ENCODE data around the gene CDK15.
"Not testable (repeated sequence)": the region's sequence is repeated elsewhere in the genome, so short reads cannot be mapped to it uniquely, and the experiment has no call there.

CDK15 gene

DNA sequence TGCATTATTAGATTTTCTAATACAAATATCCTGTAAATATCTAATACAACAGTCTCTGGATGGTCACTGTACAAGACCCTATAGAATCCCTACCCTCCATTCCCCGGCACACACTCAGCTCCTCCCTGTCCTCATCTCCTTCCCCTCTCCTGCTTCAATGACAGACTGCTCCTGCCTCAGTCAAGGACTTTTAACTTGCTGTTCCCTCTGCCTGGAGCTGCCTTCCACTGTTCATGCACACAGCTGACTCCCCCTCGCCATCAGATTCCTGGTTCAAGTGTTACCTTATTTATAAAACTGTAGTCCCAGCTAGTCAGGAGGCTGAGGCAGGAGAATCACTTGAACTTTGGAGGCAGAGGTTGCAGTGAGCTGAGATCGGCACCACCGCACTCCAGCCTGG lies 3.3 kb downstream of the CDK15 start:
- TF ChIP-seq, protein P1, sequence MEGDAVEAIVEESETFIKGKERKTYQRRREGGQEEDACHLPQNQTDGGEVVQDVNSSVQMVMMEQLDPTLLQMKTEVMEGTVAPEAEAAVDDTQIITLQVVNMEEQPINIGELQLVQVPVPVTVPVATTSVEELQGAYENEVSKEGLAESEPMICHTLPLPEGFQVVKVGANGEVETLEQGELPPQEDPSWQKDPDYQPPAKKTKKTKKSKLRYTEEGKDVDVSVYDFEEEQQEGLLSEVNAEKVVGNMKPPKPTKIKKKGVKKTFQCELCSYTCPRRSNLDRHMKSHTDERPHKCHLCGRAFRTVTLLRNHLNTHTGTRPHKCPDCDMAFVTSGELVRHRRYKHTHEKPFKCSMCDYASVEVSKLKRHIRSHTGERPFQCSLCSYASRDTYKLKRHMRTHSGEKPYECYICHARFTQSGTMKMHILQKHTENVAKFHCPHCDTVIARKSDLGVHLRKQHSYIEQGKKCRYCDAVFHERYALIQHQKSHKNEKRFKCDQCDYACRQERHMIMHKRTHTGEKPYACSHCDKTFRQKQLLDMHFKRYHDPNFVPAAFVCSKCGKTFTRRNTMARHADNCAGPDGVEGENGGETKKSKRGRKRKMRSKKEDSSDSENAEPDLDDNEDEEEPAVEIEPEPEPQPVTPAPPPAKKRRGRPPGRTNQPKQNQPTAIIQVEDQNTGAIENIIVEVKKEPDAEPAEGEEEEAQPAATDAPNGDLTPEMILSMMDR (IDR thresholded peaks at IDR 0.05; ENCODE audit: control insufficient read depth, extremely low read depth, insufficient read depth), result no peak
- H3K4me3 ChIP-seq (ENCODE audit: low read depth, low read length), result no peak overlapping the region

DNA sequence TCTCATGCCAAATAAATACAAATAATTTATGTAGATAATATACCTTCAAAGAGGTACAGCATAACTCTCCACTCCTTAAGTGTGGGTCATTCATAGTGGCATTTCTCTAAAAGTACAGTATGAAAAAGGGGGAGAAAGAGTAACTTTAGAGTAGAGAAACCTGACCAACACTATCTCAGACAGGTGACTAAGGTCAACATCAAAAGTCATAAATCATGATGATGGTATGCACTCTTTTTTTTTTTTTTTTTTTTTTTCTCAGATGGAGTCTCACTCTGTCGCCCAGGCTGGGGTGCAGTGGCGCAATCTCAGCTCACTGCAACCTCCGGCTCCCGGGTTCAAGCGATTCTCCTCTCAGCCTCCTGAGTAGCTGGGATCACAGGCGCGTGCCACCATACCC lies 4.3 kb downstream of the CDK15 start:
- not testable (repeated sequence) for DNase-seq (ENCODE audit: low read depth); H3K4me3 ChIP-seq (ENCODE audit: low read depth, low read length)

More for the DNA sequence above, 3.3 kb downstream of the CDK15 start:
- DNase-seq (ENCODE audit: low read depth), result no peak

DNA sequence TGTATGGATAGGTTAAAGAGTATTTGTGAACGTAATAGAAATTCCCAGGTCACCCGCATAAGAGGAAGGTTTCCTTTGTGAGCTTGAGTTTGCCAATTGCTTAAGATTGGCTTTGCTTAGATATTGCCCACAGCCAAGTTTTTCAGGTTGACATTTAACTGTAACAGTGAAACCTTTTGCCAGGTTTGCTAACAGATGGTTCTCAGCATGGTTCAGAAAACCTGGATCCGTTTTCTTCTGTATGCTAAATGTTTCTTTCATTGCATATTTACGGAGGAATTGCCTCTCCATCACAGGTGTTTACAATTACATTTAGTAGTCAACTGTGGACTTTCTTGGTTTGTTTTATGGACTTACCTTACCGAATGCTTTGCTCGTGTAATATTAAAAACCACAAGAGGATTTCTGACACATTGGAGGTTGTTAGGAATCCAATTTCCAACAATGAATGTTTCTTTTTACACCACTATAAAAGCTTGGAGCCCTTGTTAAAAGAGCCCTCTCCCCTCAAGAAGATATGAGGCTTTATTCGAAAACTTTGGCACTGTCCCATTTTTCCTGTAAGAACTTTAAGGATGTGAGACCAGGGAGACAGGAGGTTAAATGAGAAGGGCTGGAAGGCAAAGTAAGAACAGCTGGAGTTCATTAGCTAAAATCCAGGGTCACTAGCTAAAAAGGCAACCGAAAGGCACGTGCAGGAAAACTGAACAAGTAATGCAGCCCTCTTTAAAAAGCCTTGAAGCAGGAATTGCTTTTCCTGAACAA lies 7.8 kb downstream of the CDK15 start:
- no peak overlapping the region for H3K4me3 ChIP-seq (ENCODE audit: low read depth, low read length)
- DNase-seq (ENCODE audit: low read depth), result no peak
- TF ChIP-seq, protein P1 (IDR thresholded peaks at IDR 0.05; ENCODE audit: control insufficient read depth, extremely low read depth, insufficient read depth), result no peak

DNA sequence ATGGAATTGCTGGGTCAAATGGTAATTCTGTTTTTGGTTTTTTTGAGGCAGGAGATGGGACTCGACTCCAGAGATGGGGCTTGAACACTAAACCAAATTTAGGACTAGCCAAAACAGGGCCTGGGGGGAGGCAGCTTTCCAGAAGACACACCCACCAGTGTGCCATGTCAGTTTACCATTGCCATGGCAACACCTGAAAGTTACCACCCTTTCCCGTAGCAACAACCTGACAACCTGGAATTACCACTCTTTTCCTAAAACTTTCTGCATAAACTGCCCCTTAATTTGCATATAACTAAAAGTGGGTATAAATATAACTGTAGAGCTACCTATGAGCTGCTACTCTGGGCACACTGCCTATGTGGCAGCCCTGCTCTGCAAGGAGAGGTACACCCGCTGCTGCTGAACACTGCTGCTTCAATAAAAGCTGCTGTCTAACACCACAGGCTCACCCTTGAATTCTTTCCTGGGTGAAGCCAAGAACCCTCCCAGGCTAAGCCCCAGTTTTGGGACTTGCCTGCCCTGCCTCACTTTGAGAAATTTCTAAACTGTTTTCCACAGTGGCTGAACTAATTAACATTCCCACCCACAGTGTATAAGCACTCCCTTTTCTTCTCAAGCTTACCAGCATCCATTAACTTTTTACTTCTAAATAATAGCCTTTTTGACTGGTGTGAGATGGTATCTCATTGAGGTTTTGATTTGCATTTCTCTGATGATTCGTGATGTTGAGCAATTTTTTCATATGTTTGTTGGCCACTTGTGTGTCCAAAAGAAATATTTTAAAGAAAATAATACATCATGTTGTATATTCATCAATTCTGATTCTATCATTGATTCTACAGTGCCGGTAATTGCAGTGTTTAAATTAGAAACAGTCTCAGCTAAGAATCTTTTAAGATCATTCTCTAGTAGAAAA lies 10.6 kb downstream of the CDK15 start:
- H3K4me3 ChIP-seq (ENCODE audit: low read depth, low read length), result no peak overlapping the region
- no peak for DNase-seq (ENCODE audit: low read depth)
- TF ChIP-seq, protein P1 (IDR thresholded peaks at IDR 0.05; ENCODE audit: control insufficient read depth, extremely low read depth, insufficient read depth), result no peak

DNA sequence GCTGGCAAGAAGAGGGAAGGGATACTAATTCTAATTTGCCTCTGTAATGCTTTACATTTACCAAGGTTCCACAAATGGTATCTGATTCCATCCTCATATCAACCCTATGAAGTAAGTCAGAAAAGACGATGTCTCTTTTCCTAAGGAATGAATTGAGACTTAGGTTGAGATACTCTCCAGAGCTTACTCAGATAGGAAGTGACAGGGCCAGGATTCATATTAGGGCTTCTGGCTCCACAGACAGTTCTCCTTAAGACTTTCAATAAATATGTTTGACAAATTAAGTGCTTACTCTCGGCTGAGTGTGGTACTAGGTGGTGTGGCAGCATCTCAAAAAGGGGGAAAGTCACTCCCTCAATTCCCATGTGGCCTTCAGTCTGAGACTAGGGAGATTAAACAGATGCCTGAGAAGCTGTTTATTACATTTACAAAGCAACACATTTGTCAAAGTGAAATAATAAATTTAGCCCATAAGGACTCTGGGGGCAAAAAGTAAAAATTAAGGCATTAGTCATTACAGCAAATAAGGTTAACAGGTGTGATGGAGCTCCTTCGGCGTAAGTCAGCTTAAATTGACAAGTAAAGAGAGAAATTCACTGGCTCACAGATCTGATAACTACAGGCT lies 14.2 kb downstream of the CDK15 start:
- TF ChIP-seq, protein P1 (IDR thresholded peaks at IDR 0.05; ENCODE audit: control insufficient read depth, extremely low read depth, insufficient read depth), result no peak
- DNase-seq (ENCODE audit: low read depth), result no peak
- H3K4me3 ChIP-seq (ENCODE audit: low read depth, low read length), result no peak overlapping the region

DNA sequence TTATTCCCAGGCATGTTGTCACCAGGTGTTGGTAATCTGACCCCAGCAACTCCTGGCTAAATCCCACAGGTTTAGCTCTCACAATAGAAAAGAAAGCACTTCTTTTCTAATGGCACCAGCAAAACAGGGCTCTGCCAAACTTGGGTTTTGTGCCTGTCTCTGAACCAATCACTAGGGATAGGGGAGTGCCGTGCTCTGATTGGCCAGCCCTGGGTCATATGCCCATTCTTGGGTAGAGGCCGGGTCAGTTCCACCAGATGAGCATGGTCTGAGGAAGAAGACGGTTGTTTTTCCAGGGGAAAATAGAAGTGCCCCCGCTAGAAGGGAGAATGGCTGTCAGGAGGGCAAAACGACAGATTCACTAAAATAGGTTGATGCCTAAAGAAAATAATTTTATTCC lies 14.7 kb downstream of the CDK15 start:
- DNase-seq (ENCODE audit: low read depth), result no peak
- TF ChIP-seq, protein P1 (IDR thresholded peaks at IDR 0.05; ENCODE audit: control insufficient read depth, extremely low read depth, insufficient read depth), result no peak
- no peak overlapping the region for H3K4me3 ChIP-seq (ENCODE audit: low read depth, low read length)

DNA sequence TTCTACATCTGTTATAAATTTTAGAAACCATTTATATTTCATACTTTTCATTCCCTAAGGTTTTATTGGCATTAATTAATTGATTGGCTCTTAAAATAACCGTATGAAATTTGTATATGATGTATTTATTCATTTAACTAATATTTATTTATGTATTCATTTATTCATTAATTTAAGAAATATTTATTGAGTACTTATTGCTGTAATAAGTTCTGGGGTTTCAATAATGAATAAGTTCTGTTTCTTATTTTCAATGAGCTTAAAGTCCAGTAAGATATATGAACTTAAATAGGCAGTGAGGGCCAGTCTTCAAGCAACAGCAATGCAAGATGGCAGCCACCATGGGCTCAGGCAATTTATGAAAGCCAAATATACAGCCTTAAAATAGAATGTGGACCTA lies 17.9 kb downstream of the CDK15 start:
- DNase-seq (ENCODE audit: low read depth), result no peak
- TF ChIP-seq, protein P1 (IDR thresholded peaks at IDR 0.05; ENCODE audit: control insufficient read depth, extremely low read depth, insufficient read depth), result no peak
- H3K4me3 ChIP-seq (ENCODE audit: low read depth, low read length), result no peak overlapping the region

Data from LNCaP clone FGC (cell line).